ENCODE measurements around the gene OGA.

The OGA gene

DNA sequence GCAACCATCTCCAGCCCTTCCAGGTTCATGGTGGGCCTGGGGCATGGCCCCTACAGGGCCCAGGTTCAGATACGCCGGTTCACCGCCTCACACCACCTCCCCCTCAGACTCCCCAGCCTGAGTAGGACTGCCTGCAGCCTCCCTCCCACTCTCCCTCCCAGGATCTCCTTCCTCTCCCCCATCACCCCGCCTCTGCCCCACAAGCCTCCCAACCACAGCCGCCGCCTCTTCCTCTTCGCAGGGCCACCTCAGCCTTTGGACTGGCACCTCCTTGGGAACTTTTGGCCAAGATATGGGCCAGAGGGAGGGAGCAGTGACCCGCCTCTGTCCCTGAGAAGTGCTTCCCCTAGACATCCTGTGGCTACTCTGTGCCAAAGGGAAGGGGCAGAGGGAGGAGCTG is 16.1 kb upstream of the OGA start:
- DNase-seq = no peak

DNA sequence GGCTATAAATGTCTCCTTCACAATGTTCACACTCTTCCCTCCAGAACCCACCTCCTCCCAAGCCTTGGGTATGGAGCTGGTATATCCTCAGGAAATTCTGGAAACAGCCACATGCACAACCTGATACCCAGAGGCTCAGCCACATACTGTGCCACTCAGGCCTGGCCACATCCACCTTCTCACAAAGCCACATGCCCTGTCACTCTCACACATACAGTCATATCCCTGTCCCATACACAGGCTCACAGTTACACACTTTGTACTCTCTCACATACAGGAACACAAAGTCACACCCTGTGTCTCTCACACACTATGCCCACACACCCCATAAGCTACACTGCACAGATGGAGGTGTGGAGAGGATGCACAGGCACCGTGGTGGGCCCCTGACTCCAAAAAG is 15.2 kb upstream of the OGA start:
- DNase-seq = no peak

DNA sequence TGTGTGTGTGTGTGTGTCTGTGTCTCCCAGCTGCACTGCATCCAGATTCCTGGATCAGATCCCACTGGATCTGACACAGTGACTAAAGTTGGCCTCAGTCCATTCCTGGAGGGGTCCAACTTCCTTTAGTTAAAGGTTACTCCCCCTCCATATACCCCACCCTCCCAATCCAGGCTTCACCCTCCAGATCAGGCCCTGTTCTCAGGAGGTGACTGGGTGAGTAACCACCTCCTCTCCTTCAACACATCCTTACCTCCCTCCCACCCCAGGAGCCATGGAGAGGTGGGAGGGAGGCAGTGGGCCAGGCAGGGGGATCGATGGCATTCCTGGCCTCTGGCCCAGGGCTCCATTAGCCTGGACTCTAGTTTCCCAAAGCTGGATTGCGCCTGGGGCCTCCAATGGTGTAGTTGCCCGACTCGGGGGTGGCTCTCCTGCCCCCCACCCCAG is 14.1 kb upstream of the OGA start:
- no peak for DNase-seq

DNA sequence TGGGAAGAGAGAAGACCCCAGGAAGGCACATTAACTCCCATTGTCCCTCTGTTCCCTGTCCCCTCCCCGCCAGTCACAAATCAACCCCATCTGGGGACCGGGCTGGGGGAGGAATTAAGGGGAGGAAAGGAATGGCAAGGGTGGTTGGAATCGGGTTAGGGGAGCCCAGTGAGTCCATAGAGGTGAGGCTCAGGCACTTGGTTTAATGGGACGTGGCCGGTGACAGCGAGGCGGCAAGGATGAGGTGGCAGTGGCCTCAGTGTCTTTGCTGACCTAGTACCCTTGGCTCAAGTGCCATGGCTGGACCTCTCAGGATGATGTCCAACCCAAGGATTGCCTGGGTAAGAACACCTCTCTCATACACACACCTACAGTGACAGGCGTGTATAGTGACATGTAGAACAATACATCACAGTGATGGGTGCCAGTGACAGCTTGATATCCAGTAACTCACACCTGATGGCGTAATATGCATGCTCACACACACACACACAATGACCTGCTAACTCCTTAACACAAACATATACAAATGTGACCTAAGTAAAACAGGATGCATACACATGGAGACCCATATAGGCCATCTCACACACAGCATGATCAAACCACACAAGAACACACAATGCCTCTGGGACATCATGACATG is 13.0 kb upstream of the OGA start:
- no peak for DNase-seq

DNA sequence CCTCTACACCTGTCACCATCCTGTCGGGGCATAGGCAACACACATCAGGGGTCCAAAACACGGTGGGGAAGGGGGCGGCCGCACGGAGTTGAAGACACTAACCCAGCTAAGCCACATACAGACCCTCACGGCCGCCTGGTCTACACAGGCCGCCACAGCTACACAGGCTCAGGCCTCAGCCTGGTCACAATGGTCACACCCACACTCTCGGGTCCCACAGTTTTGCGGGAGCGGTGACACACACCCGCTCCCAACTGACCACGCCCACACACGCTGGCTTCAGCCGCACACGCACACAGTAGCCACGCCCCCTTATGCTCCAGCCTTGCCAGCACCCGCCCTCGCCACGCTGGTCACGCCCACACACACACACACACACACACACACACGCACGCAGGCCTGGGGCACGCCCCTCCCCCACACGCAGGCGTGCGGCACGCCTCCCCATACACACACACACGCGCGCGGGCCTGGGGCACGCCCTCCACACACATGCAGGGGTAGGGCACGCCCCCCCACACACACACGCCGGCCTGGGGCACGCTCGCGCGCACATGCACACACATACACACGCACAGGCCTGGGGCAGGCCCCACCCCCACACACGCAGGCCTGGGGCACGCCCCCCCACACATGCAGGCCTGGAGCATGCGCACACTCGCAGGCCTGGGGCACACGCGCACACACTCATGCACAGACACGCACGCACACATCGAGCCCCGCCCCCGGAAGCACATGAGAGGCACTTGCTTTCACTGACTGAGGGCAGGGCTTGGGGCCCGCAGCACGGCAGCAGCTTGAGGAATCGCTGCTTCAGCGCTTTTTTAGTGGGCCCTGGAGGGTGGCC is 12.3 kb upstream of the OGA start:
- DNase-seq = peak; percentile 94

DNA sequence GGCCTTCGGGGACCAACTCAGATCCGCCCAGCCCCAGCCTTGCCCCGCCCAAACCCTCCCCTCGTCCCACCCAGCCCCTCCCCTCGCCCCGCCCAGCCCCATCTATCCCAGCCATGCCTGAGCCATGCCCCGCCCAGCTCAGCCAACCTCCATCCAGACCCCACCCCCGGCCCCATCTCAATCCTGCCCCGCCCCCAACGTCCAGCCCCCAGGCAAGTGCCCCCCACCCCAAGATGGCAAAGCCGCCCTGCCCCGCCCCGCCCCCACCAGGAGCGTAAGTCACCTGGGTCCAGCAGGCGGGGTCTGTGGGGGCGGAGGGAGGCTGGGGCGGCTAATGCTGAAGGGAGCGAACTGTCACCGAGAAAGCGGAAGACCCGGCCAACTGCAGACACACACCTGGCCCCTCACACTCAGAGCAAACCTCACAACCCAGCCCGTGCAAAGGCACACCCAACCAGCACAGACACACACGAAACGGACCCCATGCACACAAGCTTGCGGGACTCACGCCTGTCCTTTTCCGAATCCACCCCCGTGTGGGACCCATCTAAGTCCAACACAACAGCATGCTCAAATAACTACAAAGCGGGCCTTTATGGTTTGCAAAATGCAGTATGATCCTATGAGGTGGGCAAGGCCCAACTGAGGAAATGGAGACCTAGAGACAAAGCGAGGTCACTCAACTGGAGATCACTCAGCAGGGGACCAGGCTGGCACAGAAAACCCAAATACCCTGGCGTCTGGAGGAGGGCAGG is 11.5 kb upstream of the OGA start:
- DNase-seq = peak; percentile 78

DNA sequence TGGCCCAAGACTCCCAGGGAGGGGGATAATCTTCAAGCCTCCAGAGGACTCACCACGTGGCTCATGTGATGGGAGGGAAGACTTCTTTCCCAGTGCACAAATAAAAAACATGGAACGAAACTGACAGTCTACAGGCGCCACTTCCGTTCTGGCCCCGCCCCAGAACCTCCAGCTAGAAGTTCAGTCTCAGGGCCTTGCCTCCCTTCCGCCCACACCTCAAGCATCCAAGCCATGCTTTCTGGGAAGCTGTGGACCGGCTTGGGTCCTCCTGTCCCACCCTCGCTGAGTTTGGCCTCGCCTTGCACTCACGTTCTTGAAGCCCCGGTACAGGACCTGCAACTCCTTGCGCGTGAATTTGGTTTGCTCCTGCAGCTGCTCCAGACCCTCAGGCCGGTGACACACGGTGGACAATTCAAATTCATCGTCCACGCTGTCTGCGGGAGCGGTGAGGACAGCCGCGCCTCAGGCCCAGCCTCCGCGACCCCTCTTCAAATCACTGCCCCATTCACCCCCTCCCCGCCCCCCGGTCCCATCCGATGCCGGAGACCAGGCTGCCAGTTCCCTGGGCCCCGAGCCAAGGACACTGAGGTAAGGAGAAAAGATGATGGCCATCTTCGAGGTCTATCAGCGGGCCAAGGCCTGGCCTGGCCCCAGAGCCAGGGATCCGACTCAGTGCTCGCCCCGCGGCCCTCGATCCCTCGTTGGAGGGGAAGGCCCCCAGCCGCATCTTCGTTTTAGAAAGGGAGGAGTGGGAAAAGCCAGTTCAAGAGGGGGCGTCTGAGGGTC is 10.7 kb upstream of the OGA start:
- no peak for DNase-seq

DNA sequence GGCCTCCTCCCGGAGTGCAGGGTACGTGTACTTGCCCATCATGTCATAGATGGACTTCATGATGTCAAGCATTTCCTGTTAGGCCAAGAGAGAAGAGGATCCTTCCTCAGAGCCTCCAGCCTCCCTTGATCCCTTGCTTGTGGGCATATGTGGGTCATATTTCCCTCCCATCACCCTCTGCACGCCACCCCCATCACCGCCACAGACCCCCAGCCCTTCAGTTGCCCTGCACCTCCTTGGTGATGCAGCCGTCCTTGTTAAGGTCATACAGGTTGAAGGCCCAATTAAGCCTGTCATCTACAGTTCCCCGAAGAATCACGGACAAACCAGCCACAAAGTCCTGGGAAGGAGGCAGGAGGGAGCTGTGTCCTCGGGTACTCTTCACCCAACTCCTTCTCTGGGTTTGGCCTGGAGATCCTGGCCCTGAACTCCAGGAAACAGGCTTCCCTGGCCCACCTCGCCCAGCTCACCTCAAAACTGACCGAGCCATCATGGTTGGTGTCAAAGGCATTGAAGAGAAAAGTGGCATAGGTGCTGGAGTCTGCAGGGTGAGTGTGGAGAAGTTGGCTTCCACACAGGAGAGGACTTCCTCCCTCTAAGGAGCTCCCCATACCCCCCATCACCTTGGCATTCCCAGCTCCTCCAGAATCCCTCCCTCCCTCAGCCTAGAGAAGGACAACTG is 9.8 kb upstream of the OGA start:
- DNase-seq = no peak

DNA sequence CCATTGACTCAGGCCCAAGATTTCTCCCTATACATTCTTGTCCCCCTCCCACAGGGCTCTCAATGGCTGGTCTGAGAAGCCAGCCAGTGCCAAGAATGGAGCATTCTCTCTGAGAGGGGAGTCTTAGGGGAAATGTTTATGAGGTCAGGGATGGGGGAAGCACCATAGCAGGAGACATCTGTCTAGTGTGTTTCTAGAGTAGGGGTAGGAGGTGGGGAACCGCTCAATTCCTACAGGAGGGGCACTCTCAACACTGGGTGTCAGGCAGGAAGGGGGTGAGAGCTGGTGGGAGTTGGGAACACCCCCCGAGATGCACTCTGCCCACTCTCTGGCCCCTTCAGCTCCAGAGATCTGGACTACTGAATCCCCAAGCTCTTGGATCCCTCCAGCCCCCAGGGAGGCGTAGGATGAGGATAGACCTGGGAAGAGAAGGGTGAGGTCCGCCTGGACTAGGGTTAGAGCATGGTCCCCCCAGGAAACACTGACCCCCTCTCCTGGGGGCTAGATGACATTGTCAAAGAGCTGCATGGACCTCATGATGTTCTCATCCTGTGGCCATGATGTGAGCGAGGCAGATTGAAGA is 8.7 kb upstream of the OGA start:
- no peak for DNase-seq

DNA sequence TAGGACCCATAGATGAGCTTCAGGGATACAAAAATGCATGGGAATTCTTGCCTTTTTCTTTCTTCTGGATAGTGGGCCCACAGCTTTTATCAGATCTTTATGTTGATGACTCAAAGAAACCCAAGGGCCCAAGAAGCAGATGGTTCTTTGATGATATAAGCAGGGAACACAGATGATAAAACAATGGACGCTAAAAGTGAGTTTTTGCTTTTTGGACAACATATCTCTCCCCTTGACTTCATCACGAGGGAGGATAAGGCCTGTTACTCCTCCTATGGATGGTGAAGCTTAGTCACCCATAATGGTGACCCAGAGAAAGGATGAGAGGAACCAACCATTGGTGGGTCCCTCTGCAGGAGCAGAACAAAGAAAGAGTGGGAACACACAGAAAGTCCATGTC is 6.5 kb upstream of the OGA start:
- no peak for DNase-seq

DNA sequence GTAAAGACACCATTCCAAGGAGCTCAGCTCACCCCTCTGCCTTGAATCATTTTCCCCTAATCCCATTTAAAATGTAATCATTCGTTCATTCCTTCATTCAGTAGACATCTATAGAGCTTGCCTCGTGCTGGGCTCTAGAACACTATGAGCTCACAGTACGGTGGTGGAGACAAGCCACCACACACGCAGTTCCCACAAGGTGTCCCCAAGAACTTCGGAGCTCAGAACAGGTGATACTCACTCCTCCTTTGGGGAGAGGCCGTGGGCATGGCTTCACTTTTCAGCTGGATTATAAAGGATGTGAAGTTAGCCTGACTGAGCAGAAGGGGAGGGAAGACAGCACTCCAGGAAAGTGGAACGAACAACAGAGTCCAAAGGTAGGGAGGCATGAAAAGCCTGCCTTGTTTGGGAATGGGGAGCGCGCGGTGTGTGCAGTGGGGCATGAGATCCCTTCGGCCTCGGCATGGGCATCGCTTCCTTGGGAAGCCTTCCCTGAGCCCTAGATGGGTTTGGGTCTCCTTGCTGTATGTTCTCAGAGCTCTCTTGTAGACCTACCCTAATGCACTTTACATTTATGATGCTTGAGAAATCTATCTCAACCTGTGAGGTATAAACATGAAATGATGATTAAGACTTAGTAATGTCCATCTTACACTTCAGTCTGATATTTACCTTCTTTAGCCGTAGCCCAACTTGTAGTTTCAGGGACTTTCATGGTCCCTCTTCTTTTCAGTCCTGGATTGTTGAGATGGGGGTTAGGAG is 809 bp upstream of the OGA start:
- DNase-seq = no peak

DNA sequence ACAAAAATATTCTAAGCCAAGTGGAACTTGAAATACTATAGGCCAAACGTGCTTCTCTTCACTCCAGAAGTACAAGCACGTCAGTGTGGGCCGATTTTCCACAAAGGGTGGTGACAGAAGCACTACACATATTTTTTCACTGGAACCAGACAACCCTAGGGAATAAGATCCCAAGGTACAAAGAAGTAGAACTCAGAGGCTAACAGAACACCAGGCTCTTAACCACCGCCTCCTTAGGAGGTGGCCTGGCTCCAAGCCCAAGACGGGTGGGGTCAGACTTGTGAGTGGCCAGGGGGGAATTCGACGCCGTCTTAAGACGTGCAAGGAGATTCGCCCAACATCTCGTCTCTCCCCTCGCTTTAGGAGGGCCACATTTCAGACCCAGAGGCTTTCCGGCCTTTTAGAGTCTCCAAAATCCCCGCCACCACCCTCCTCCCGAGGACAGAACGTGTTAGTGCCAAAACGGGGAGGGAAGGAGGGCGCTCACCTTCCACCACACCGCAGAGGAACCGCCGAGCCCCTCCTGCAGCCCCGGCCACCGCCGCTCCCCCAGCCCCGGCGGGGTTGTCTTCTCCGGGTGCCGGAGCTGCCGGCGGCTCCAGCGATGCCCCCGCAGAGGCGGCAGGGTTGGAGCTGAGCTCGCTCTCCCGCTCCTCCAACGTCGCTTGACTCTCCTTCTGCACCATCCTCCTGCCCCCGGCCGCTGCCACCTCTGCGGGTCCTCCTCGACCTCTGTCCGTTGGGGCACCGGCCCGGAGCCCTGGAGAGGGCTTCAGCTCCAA is 716 bp downstream of the OGA start:
- peak; percentile 76 for DNase-seq

DNA sequence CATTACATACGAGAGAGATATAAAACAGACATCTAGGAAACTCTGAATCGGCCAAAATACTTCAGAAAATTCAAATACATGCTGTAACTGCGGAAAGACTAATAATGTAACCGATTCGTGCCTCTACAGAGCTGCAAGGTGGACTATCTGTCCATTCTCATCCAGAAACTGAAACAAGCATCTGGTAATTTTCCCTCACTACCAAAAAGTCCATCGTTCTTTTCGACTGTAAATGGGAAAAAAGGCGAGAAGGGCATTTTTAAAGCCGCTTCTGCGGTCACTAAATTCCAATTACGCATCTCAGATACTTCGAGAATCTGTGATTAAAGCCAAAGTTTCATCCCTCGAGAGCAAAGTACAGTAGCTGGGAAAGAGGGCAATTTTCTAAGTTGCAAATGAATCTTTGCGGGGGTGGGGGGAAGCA is 1.3 kb downstream of the OGA start:
- DNase-seq = no peak

DNA sequence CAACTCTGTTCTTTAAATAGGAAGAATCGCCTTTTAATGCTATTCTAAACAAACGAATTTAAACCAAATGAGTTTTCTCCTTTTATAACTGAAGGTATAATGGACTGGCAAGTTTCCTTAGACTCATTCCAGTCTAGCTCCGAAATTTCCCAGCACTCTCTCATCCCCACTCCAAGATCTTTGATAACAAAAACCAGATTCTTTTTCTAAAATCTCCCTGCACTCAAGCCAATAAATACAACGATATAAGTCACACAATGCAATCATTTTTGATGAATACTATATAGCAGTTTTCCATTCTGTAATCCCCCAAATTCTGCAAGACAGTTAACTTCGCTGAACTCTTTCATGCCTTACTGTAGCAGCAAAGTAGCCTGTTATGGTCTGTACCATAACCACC is 1.9 kb downstream of the OGA start:
- no peak for DNase-seq

DNA sequence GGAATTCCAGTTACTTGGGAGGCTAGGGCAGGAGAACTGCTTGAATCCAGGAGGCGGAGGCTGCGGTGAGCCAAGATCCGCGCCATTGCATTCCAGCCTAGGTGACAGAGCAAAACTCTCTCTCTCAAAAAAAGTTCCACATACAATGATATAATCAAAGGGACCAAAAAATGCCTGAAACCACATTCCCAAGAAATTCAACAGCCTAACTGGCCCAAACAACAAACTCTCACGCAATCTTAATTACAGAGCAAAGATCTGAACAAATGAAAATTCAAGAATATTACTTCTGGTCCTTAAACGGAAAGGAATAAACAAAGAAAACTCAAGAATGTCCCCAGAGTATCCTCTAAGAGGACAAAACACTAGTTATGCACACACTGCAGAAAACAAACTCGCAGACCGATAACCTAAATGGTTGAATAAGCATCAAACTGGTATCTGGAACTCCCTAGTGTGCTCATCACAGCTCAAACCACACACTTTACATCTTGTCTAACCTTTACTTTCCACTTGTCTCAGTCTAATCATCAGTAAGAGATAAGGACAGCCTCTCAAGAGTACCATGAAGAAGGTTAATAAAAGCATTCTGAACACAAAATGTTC is 3.7 kb downstream of the OGA start:
- no peak for DNase-seq

DNA sequence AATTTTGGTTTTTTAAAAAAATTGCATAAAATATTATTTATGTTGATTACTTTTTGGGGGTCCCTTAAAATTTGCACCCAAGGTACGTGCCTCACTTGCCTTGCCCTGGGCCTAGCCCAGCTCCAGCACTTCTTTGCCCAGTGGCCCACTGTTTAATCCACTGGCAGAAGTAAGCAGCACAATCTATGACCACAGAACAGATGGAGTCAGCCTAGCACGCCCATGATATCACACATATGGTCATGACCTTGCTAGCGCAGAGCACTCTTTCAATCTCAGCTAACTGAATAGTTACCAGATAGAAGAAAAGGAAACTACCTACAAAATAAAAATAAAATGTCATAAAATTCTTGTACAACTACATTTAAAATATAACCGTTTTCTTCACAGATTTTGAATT is 5.6 kb downstream of the OGA start:
- no peak for DNase-seq

DNA sequence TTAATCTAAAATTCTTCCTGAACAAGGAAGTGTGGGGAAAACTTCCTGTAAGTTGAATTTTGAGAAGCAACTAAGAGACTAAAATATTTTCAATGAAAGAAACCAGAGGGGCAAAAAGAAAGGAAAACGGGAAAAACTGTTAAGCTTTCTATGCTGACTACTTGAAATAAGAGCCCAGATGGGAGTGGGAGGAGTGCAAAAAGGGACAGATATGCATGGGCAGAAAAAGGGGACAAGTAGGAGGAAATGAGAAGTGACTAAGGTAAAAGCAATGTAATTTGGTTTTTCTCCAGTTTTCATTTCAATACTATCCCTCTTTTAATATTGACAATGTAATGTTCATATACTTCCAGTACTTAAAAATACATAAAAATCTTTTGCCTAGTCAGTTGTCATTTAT is 11.1 kb downstream of the OGA start:
- DNase-seq = no peak

DNA sequence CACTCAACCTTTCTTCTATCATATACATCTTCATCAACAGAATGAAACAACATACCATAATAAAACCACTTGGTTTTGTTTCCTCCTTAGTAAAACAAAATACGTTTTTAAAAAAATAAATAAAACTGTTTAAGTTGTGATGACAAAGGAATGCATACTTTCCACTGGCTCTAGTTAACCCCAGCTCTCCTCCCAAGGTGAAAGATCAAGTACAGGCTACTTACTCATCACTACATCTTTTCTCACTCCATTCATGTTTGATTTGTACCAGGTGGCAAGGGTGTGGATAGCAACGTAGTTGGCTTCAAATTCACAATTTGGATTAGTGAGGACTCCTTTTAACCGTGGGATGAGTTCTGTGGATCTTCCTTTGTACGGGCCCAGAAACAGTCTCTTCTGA is 14.7 kb downstream of the OGA start:
- DNase-seq = no peak

DNA sequence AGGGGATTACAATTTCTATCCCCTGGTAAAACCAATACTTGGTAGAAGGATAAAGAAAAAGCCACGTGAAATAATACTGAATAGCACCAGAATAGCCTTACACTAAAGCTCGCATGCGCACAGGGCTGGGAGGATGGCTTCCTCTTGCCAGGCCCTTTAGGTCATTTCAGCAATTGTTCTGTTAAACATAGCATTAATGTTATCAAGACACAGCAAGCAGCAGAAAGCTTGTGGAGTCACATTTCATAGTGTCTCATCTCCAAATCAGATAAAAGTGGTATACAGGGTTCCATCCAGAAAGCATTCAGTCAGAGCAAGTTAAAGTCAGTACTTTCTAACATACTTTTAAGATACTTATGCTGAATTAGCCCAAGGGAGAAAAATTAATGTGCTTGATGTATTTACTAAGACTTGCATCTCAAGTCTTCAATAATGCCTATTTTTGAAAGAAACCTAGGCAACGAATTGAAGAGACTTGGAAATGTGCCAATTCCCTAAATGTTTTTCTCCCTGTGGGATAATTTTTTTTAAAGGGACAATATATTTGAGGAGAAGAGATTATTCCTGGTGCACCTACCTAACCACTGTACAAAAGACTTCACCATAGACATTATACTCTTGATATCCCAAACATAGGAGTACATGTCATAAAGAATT is 20.7 kb downstream of the OGA start:
- no peak for DNase-seq
